Sigmoid colon (tissue), 4 donors: ENCODE results near the gene MPDZ.

Source experiments
- EP300 ChIP-seq, 4 donors: sonication (generic); formaldehyde crosslinking; IDR thresholded peaks; one replicate each; pipeline ENCODE4 v1.6.1; 2017; ENCODE audit warnings: antibody characterized with exemption in 4 of 4
- POLR2A ChIP-seq, 2 donors: fragments of 450-650 bp; IDR thresholded peaks; one replicate each; pipeline ENCODE4 v1.6.1; 2016; ENCODE audit warnings: antibody characterized with exemption in 2 of 2, mild to moderate bottlenecking in 2 of 2, moderate library complexity in 2 of 2
- TF ChIP-seq, protein P1 (sequence below), 4 experiments: fragments of 450-650 bp in 3 of 4; fragments of 200-600 bp in 1 of 4; IDR thresholded peaks; one replicate each; pipeline ENCODE4 v1.5.1; 2016 to 2019; ENCODE audit warnings: antibody characterized with exemption in 4 of 4, mild to moderate bottlenecking in 3 of 4, moderate library complexity in 2 of 4

DNA sequence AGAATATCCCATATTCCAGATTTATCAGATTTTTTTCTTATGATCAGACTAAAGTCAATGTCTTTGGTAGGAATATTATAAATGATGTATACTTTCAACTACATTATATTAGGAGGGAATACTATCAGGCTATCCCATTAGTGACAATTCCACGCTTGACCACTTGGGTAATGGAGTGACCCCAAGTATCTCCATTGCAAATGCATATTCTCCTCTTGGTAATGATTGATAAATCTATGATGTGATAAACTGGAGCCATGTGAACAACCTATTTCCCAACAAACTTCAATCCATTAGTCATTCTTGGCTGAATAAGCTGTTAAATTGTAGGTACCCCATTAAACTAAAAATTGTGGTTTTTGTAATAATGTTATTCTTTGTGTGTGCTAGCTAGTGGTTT is 12.2 kb upstream of the MPDZ start:
- TF ChIP-seq POLR2A (IDR thresholded peaks at IDR 0.05) (no peak), EP300 (IDR thresholded peaks at IDR 0.05) (no peak)
- TF ChIP-seq, protein P1, sequence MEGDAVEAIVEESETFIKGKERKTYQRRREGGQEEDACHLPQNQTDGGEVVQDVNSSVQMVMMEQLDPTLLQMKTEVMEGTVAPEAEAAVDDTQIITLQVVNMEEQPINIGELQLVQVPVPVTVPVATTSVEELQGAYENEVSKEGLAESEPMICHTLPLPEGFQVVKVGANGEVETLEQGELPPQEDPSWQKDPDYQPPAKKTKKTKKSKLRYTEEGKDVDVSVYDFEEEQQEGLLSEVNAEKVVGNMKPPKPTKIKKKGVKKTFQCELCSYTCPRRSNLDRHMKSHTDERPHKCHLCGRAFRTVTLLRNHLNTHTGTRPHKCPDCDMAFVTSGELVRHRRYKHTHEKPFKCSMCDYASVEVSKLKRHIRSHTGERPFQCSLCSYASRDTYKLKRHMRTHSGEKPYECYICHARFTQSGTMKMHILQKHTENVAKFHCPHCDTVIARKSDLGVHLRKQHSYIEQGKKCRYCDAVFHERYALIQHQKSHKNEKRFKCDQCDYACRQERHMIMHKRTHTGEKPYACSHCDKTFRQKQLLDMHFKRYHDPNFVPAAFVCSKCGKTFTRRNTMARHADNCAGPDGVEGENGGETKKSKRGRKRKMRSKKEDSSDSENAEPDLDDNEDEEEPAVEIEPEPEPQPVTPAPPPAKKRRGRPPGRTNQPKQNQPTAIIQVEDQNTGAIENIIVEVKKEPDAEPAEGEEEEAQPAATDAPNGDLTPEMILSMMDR (IDR thresholded peaks at IDR 0.05): no peak
